ENCODE data around the gene AUTS2. TPM values are rescaled to one million over a fixed set of nuclear protein-coding genes. Genes with fewer than 3 reads are reported as not detected.

Gene AUTS2
- total RNA-seq, 3 donors from 2014 or later, result 31.5 to 94.3 (median 81.3) TPM

GRCh38 chr7:69833964-69834363 is 235.7 kb downstream of the AUTS2 start:
- TF ChIP-seq POLR2AphosphoS5 (IDR thresholded peaks at IDR 0.05) (no peak), POLR2A (IDR thresholded peaks at IDR 0.05) (no peak), CTCF (IDR thresholded peaks at IDR 0.05) (no peak)
- no peak for DNase-seq (ENCODE audit: low spot score in 2 of 2)
- Histone ChIP-seq H3K4me1 (no peaks in the 10 kb centered on the region), H3K27me3 (no peaks in the 10 kb centered on the region), H3K4me3 (no peak overlapping the region), H3K36me3 (no peaks in the 10 kb centered on the region), H3K27ac (no peak overlapping the region), H3K9me3 (no peaks in the 10 kb centered on the region)
- intact Hi-C loops (cut with DNase I; ENCODE audit: low total_unique reads), result no loop called here

DNA sequence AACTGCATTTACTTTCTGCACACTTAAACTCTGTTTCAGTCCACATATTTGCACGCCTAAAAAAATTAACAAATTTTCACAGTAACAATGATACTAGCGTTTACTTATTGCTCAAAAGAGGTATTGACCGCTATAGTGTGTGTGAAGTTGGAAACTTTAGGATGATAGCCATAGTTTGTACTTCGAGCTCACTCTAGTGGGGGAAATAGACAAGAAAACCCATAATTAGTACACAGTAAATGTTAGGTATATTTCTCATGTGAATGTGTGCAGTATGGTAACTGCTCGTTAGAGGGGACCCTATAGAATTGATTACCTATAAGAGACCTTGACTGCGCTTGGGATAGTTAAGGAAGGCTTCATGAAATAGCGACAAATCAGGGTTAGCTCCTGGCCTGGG is 238.4 kb downstream of the AUTS2 start:
- intact Hi-C loops (cut with DNase I; ENCODE audit: low total_unique reads), result no loop called here
- no peaks in the 10 kb centered on the region for H3K27me3 ChIP-seq
- no peak overlapping the region for H3K4me3 ChIP-seq
- H3K36me3 ChIP-seq, result no peaks in the 10 kb centered on the region
- no peak for DNase-seq (ENCODE audit: low spot score in 2 of 2)
- TF ChIP-seq POLR2AphosphoS5 (IDR thresholded peaks at IDR 0.05) (no peak), CTCF (IDR thresholded peaks at IDR 0.05) (no peak), POLR2A (IDR thresholded peaks at IDR 0.05) (no peak)
- H3K4me1 ChIP-seq, result no peaks in the 10 kb centered on the region
- no peaks in the 10 kb centered on the region for H3K9me3 ChIP-seq
- no peak overlapping the region for H3K27ac ChIP-seq

DNA sequence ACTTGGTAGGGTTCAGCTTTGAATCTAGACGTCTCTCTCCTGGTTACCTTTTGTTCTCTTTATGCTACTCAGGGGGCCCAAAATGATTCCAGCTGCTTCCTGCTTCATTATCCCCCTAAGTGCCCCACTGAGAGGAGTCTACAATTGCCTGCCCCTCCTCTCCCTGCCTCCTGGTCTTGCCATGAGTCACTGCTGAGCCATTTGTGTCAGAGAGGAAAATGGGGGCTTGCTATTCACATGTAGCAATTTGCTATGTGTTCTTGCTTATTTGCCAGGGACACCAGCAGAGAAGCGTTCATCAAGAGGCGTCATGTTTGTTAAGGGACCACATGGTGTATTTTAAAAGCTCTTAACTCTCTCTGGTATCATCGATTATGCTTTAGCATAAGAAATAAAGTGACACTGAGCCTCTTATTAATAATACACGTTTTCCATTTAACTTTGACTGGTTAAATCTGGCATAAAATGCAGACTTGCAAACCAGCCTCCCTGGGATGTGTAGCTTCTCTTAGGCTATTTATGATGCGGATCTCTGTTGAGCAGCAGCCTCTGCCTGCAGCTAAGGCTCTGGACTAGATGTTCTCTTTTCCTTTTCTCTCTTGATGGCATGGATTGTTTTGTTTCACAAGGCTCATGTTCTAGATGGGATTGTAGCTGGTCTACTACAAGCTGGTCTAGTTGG is 239.3 kb downstream of the AUTS2 start:
- Histone ChIP-seq H3K9me3 (no peaks in the 10 kb centered on the region), H3K27me3 (no peaks in the 10 kb centered on the region), H3K4me1 (no peaks in the 10 kb centered on the region), H3K27ac (no peak overlapping the region), H3K36me3 (no peaks in the 10 kb centered on the region), H3K4me3 (no peak overlapping the region)
- intact Hi-C loops (cut with DNase I; ENCODE audit: low total_unique reads), result no loop called here
- no peak for TF ChIP-seq POLR2A (IDR thresholded peaks at IDR 0.05)
- DNase-seq (ENCODE audit: low spot score in 2 of 2), result no peak

DNA sequence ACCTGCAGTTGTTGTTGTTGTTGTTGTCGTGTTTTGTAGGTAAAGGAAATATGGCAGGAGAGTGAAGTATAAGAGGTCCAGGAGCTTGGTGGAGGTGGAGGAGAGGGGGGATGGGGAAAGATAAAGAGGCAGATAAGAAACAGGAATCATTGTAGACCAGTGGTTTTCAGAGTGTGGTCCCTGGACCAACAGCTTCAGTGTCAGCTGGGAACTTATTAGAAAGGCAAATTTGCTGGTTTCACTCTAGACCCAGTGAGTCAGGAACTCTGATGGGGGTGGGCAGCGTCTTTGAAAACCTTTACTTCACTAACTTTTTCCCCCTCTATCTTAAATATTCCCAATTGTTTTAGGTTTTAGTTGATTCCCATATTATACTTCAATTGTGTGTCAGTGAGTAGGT is 241.5 kb downstream of the AUTS2 start:
- Histone ChIP-seq H3K4me1 (no peaks in the 10 kb centered on the region), H3K36me3 (no peaks in the 10 kb centered on the region), H3K4me3 (no peak overlapping the region), H3K27me3 (no peaks in the 10 kb centered on the region), H3K9me3 (no peaks in the 10 kb centered on the region), H3K27ac (no peak overlapping the region)
- no peak for DNase-seq (ENCODE audit: low spot score in 2 of 2)
- TF ChIP-seq CTCF (IDR thresholded peaks at IDR 0.05) (no peak), POLR2A (IDR thresholded peaks at IDR 0.05) (no peak), POLR2AphosphoS5 (IDR thresholded peaks at IDR 0.05) (no peak)
- intact Hi-C loops (cut with DNase I; ENCODE audit: low total_unique reads), result no loop called here

GRCh38 chr7:69840248-69840647 is 242.0 kb downstream of the AUTS2 start:
- Histone ChIP-seq H3K9me3 (no peaks in the 10 kb centered on the region), H3K4me3 (no peak overlapping the region), H3K27me3 (no peaks in the 10 kb centered on the region), H3K4me1 (no peaks in the 10 kb centered on the region), H3K27ac (no peak overlapping the region), H3K36me3 (no peaks in the 10 kb centered on the region)
- TF ChIP-seq POLR2A (IDR thresholded peaks at IDR 0.05) (no peak), POLR2AphosphoS5 (IDR thresholded peaks at IDR 0.05) (no peak), CTCF (IDR thresholded peaks at IDR 0.05) (no peak)
- DNase-seq (ENCODE audit: low spot score in 2 of 2), result no peak
- intact Hi-C loops (cut with DNase I; ENCODE audit: low total_unique reads), result no loop called here

Data from breast epithelium (tissue), 4 donors.